IMR-90 (cell line): ENCODE measurements around the gene HDAC7. TPM values are rescaled to one million over a fixed set of nuclear protein-coding genes. Genes with fewer than 3 reads are reported as not detected.

Experiments
- ATAC-seq: fragments of 200-7000 bp; cut with Tn5 transposase; 2 replicates; pipeline ENCODE4 v1.9.1; 2020; ENCODE audit warnings: low read depth, mild to moderate bottlenecking, moderate library complexity
- BruUV-seq: library from RNA; stranded (reverse); fragments of 400-500 nt; replicated peaks from 2 replicates; lab custom pipeline; 2021; lab: Mats Ljungman, UMichigan
- CTCF ChIA-PET: fragments of 300-600 bp; formaldehyde crosslinking; extraction: SDS; loops from one replicate; lab custom pipeline; 2021; ENCODE audit warnings: antibody characterized with exemption; lab: Yijun Ruan, JAX
- POLR2A ChIA-PET: fragments of 300-600 bp; sonication (Branson Sonifier 250); formaldehyde crosslinking; loops from one replicate; lab custom pipeline; 2022; ENCODE audit warnings: antibody characterized with exemption; ENCODE audit not compliant: unreplicated experiment; lab: Charles Lee
- DNase-seq: peaks from one replicate; pipeline ENCODE4 v3.0.0; 2013
- H2AFZ ChIP-seq: replicated peaks from 2 replicates; pipeline ENCODE3; 2013; ENCODE audit warnings: low read length, mild to moderate bottlenecking; ENCODE audit not compliant: poor library complexity
- H2AK5ac ChIP-seq: 2 replicates; pipeline ENCODE4 v1.6.1; 2013; ENCODE audit warnings: low read depth, low read length, inconsistent platforms
- H2AK9ac ChIP-seq: replicated peaks from 2 replicates; pipeline ENCODE3; 2013; ENCODE audit warnings: mild to moderate bottlenecking, low read depth, low read length, moderate library complexity; ENCODE audit not compliant: poor library complexity
- H2BK120ac ChIP-seq: 2 replicates; pipeline ENCODE4 v1.6.1; 2013; ENCODE audit warnings: low read depth, low read length, inconsistent platforms
- H2BK15ac ChIP-seq: 3 replicates; pipeline ENCODE4 v1.6.1; 2013; ENCODE audit warnings: low read depth, low read length, inconsistent platforms
- H2BK20ac ChIP-seq: 2 replicates; pipeline ENCODE4 v1.6.1; 2013; ENCODE audit warnings: low read depth, mild to moderate bottlenecking, inconsistent platforms, low read length, moderate library complexity
- H2BK5ac ChIP-seq: 2 replicates; pipeline ENCODE4 v1.6.1; 2013; ENCODE audit warnings: mild to moderate bottlenecking, low read depth, low read length, inconsistent platforms; ENCODE audit not compliant: poor library complexity, severe bottlenecking
- H3K14ac ChIP-seq: replicated peaks from 2 replicates; pipeline ENCODE4 v1.6.1; 2013; ENCODE audit warnings: low read depth, low read length, inconsistent platforms
- H3K18ac ChIP-seq: 2 replicates; pipeline ENCODE4 v1.6.1; 2013; ENCODE audit warnings: low read depth, low read length, control low read depth
- H3K23ac ChIP-seq: 2 replicates; pipeline ENCODE4 v1.6.1; 2013; ENCODE audit warnings: low read depth, low read length, inconsistent platforms
- H3K27ac ChIP-seq: 2 replicates; pipeline ENCODE4 v1.5.1; 2013; ENCODE audit warnings: mild to moderate bottlenecking, control low read depth, low read length; ENCODE audit not compliant: insufficient read depth
- H3K27me3 ChIP-seq: 2 replicates; pipeline ENCODE4 v1.6.1; 2013; ENCODE audit warnings: low read length; ENCODE audit not compliant: control insufficient read depth, insufficient read depth
- H3K36me3 ChIP-seq: 2 replicates; pipeline ENCODE4 v1.6.1; 2013; ENCODE audit warnings: low read length, mixed read lengths; ENCODE audit not compliant: control insufficient read depth, insufficient read depth
- H3K4ac ChIP-seq: 2 replicates; pipeline ENCODE4 v1.6.1; 2013; ENCODE audit warnings: low read depth, low read length, inconsistent platforms
- H3K4me1 ChIP-seq: 2 replicates; pipeline ENCODE4 v1.6.1; 2013; ENCODE audit warnings: low read length, mixed read lengths; ENCODE audit not compliant: control insufficient read depth, insufficient read depth
- H3K4me2 ChIP-seq: 2 replicates; pipeline ENCODE4 v1.6.1; 2013; ENCODE audit warnings: low read depth, mild to moderate bottlenecking, control low read depth, low read length, moderate library complexity
- H3K4me3 ChIP-seq: 2 replicates; pipeline ENCODE4 v1.5.1; 2013; ENCODE audit warnings: low read depth, mild to moderate bottlenecking, control low read depth, low read length, moderate library complexity; ENCODE audit not compliant: insufficient read depth
- H3K56ac ChIP-seq: 2 replicates; pipeline ENCODE4 v1.6.1; 2013; ENCODE audit warnings: low read length, inconsistent platforms; ENCODE audit not compliant: insufficient read depth; ENCODE audit errors: extremely low read depth
- H3K79me1 ChIP-seq, 2 experiments: 2 replicates each; pipeline ENCODE4 v1.6.1; 2013; ENCODE audit warnings: low read length in 2 of 2, inconsistent platforms in 1 of 2, low read depth in 1 of 2
- H3K9ac ChIP-seq: 2 replicates; pipeline ENCODE4 v1.6.1; 2013; ENCODE audit warnings: low read depth, low read length, control low read depth
- H3K9me1 ChIP-seq: 2 replicates; pipeline ENCODE4 v1.6.1; 2013; ENCODE audit warnings: low read length, inconsistent platforms; ENCODE audit not compliant: insufficient read depth
- H3K9me3 ChIP-seq: 2 replicates; pipeline ENCODE4 v1.6.1; 2013; ENCODE audit warnings: low read length; ENCODE audit not compliant: control insufficient read depth, insufficient read depth
- H4K20me1 ChIP-seq: 2 replicates; pipeline ENCODE4 v1.6.1; 2013; ENCODE audit warnings: low read length, inconsistent platforms; ENCODE audit not compliant: insufficient read depth
- H4K5ac ChIP-seq: 2 replicates; pipeline ENCODE4 v1.6.1; 2013; ENCODE audit warnings: mild to moderate bottlenecking, low read depth, low read length, control low read depth
- H4K8ac ChIP-seq, 2 experiments: 2 replicates each; pipeline ENCODE4 v1.6.1; 2013; ENCODE audit warnings: low read depth in 2 of 2, low read length in 2 of 2, control low read depth in 1 of 2, inconsistent platforms in 1 of 2
- H4K91ac ChIP-seq: 2 replicates; pipeline ENCODE4 v1.6.1; 2013; ENCODE audit warnings: low read depth, low read length, inconsistent platforms; ENCODE audit not compliant: insufficient read depth
- BHLHE40 ChIP-seq: fragments of 150-350 bp; IDR thresholded peaks from 2 replicates; pipeline ENCODE4 v1.6.1; 2016; ENCODE audit warnings: mild to moderate bottlenecking, low read depth, low read length
- CEBPB ChIP-seq: IDR thresholded peaks from 2 replicates; pipeline ENCODE4 v1.6.1; 2012; ENCODE audit warnings: low read depth, low read length, improper control_type of control experiment
- CHD1 ChIP-seq: IDR thresholded peaks from 2 replicates; pipeline ENCODE4 v1.6.1; 2012; ENCODE audit warnings: low read depth, low read length, improper control_type of control experiment
- FOS ChIP-seq: fragments of 150-350 bp; IDR thresholded peaks from 2 replicates; pipeline ENCODE4 v1.6.1; 2016; ENCODE audit warnings: low read depth, low read length
- MAFK ChIP-seq: IDR thresholded peaks from 2 replicates; pipeline ENCODE4 v1.6.1; 2012; ENCODE audit warnings: low read depth, low read length, improper control_type of control experiment
- MAZ ChIP-seq: IDR thresholded peaks from 2 replicates; pipeline ENCODE4 v1.6.1; 2012; ENCODE audit warnings: low read depth, mild to moderate bottlenecking, low read length, improper control_type of control experiment, moderate library complexity, borderline replicate concordance
- MXI1 ChIP-seq: IDR thresholded peaks from 2 replicates; pipeline ENCODE4 v1.6.1; 2012; ENCODE audit warnings: low read depth, mild to moderate bottlenecking, low read length, moderate library complexity, borderline replicate concordance
- NFE2L2 ChIP-seq: fragments of 150-350 bp; IDR thresholded peaks from 2 replicates; pipeline ENCODE4 v1.6.1; 2016; ENCODE audit warnings: low read depth, mild to moderate bottlenecking, low read length
- POLR2A ChIP-seq: IDR thresholded peaks from 2 replicates; pipeline ENCODE4 v1.6.1; 2012; ENCODE audit warnings: mild to moderate bottlenecking, low read depth, low read length
- RAD21 ChIP-seq: IDR thresholded peaks from 2 replicates; pipeline ENCODE4 v1.6.1; 2012; ENCODE audit warnings: low read length, improper control_type of control experiment
- RCOR1 ChIP-seq: IDR thresholded peaks from 2 replicates; pipeline ENCODE4 v1.6.1; 2012; ENCODE audit warnings: mild to moderate bottlenecking, low read length, improper control_type of control experiment; ENCODE audit not compliant: insufficient replicate concordance
- RFX5 ChIP-seq: IDR thresholded peaks from 2 replicates; pipeline ENCODE4 v1.8.0; 2012; ENCODE audit warnings: low read depth, mild to moderate bottlenecking, low read length, moderate library complexity
- SMC3 ChIP-seq: fragments of 150-350 bp; IDR thresholded peaks from 2 replicates; pipeline ENCODE4 v1.6.1; 2016; ENCODE audit warnings: low read depth, mild to moderate bottlenecking, antibody characterized with exemption, low read length, moderate library complexity
- WGBS, 2 experiments: methylation state at CpG; one replicate each; pipeline versions ENCODE4 v1.1.5 to v1.1.7; 2013; ENCODE audit warnings: missing lambda C conversion rate in 2 of 2; ENCODE audit not compliant: insufficient read length in 1 of 2; ENCODE audit errors: extremely low coverage in 2 of 2; 5-methylcytosine and 5-hydroxymethylcytosine counted together
- dilution Hi-C: fragments of 300-500 bp; cut with HindIII; formaldehyde crosslinking; loops from one replicate; pipeline ENCODE4 v1.14.3; 2018; ENCODE audit warnings: low sequenced_read_pairs; ENCODE audit not compliant: unreplicated experiment
- in situ Hi-C: fragments of 300-500 bp; cut with MboI; formaldehyde crosslinking; loops from 3 replicates; pipeline ENCODE4 v1.14.3; 2019; ENCODE audit warnings: low sequenced_read_pairs, inconsistent platforms, mixed read lengths
- intact Hi-C: fragments of 100-400 bp; cut with micrococcal nuclease; formaldehyde crosslinking; loops from 2 replicates; pipeline ENCODE4 v1.10.0; 2022
- polyA plus RNA-seq, 3 experiments: library from polyadenylated mRNA; depleted of rRNA; stranded (reverse); fragments of >200 nt; gene quantifications; 2 replicates each; pipeline ENCODE4 v1.2.3, GENCODE V29; 2012; ENCODE audit warnings: low replicate concordance in 1 of 3
- total RNA-seq: library from RNA; depleted of rRNA; stranded (reverse); fragments of >200 nt; gene quantifications from 2 replicates; pipeline ENCODE4 v1.2.3, GENCODE V29; 2012
- TF ChIP-seq, protein P1 (sequence below): fragments of 150-350 bp; IDR thresholded peaks from 2 replicates; pipeline ENCODE4 v1.6.1; 2016; ENCODE audit warnings: low read depth, mild to moderate bottlenecking, low read length, moderate library complexity, borderline replicate concordance
- TF ChIP-seq, protein P2 (sequence below): fragments of 150-350 bp; IDR thresholded peaks from 2 replicates; pipeline ENCODE4 v1.6.1; 2017; ENCODE audit warnings: mild to moderate bottlenecking, antibody characterized with exemption, low read length, low read depth
- TF ChIP-seq, protein P3 (sequence below): conservative IDR thresholded peaks from 2 replicates; pipeline ENCODE4 v1.5.1; 2012; ENCODE audit warnings: mild to moderate bottlenecking, low read depth, low read length, improper control_type of control experiment

HDAC7 gene
- total and polyA plus RNA-seq, 2 of the 4 experiments (the other 2 are of a cell fraction) = 10.4 to 64.7 TPM

DNA sequence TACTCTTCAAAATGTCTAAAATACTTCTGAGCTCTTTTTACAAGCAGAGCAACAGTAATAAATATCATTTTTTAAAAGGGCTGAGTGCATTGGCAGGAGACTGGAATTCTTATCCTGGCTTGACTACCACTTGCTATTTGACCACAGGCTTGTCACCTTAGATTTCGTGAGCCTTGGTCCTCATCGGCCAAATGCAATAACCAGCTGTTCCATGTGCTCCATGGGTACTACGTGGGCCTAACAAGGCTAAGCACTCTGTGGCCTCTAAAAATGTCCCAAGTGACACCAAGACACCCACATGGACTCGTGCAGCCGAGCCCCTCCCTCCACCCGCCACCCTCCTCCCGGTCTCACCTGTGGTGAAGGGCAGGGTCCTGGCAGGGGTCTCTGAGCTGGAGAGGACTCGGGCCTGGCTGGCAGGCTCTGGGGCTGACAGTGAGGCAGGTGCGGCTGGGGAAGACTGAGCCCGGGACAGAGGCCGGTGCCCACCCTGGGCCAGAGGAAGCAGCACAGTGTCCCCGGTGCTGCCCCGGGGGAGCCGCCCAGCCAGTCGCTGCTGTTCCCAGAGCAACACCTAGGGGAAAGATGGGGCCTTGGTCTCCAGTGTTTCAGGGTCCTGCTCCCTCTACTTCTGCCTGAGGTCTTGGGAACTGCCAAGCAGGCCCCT is 26.6 kb downstream of the HDAC7 start:
- Histone ChIP-seq H3K56ac (no peak overlapping the region), H3K4ac (no peak overlapping the region), H3K18ac (no peak overlapping the region), H3K4me3 (no peak overlapping the region), H4K20me1 (peaks cover 16% of the 10 kb centered on the region), H3K9ac (no peak overlapping the region), H4K91ac (no peak overlapping the region), H2BK15ac (no peak overlapping the region), H3K9me1 (no peaks in the 10 kb centered on the region), H2BK5ac (no peak overlapping the region), H4K8ac (no peak overlapping the region), H3K79me1 (peaks cover 7 to 27% of the 10 kb centered on the region in 2 experiments), H3K23ac (no peak overlapping the region), H4K5ac (no peak overlapping the region), H3K4me1 (no peaks in the 10 kb centered on the region), H2AK5ac (no peak overlapping the region), H3K14ac (no peak overlapping the region), H3K9me3 (no peaks in the 10 kb centered on the region), H2AK9ac (no peak overlapping the region), H2BK120ac (no peak overlapping the region), H3K4me2 (no peak overlapping the region), H3K27me3 (no peaks in the 10 kb centered on the region), H2BK20ac (no peak overlapping the region), H3K27ac (no peak overlapping the region), H2AFZ (no peak overlapping the region), H3K36me3 (peaks cover 82% of the 10 kb centered on the region)
- intact Hi-C loops (no loop called here), in situ Hi-C loops (no loop called here), dilution Hi-C loops (no loop called here)
- BruUV-seq = no TSS peak
- POLR2A ChIA-PET = no interaction called here
- CTCF ChIA-PET = interaction anchor here (1.3 kb wide), 1 partner anchor 44 kb away, joined by 4 read pairs; no protein-coding TSS in a partner anchor
- 94% methylated on average over 6 of the region's 15 CpGs; no CpG with 5 or more reads in 1 of the 2 experiments for WGBS, 2 experiments
- TF ChIP-seq, protein P1, sequence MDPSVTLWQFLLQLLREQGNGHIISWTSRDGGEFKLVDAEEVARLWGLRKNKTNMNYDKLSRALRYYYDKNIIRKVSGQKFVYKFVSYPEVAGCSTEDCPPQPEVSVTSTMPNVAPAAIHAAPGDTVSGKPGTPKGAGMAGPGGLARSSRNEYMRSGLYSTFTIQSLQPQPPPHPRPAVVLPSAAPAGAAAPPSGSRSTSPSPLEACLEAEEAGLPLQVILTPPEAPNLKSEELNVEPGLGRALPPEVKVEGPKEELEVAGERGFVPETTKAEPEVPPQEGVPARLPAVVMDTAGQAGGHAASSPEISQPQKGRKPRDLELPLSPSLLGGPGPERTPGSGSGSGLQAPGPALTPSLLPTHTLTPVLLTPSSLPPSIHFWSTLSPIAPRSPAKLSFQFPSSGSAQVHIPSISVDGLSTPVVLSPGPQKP = no peak
- no peak for TF ChIP-seq CHD1
- TF ChIP-seq CEBPB = no peak
- no peak for TF ChIP-seq BHLHE40
- no peak for TF ChIP-seq RFX5
- no peak for TF ChIP-seq MAZ
- TF ChIP-seq, protein P2, sequence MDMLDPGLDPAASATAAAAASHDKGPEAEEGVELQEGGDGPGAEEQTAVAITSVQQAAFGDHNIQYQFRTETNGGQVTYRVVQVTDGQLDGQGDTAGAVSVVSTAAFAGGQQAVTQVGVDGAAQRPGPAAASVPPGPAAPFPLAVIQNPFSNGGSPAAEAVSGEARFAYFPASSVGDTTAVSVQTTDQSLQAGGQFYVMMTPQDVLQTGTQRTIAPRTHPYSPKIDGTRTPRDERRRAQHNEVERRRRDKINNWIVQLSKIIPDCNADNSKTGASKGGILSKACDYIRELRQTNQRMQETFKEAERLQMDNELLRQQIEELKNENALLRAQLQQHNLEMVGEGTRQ = no peak
- TF ChIP-seq SMC3 = no peak
- no peak for TF ChIP-seq POLR2A
- TF ChIP-seq RCOR1 = no peak
- no peak for TF ChIP-seq MAFK
- TF ChIP-seq MXI1 = no peak
- TF ChIP-seq RAD21 = no peak
- TF ChIP-seq, protein P3, sequence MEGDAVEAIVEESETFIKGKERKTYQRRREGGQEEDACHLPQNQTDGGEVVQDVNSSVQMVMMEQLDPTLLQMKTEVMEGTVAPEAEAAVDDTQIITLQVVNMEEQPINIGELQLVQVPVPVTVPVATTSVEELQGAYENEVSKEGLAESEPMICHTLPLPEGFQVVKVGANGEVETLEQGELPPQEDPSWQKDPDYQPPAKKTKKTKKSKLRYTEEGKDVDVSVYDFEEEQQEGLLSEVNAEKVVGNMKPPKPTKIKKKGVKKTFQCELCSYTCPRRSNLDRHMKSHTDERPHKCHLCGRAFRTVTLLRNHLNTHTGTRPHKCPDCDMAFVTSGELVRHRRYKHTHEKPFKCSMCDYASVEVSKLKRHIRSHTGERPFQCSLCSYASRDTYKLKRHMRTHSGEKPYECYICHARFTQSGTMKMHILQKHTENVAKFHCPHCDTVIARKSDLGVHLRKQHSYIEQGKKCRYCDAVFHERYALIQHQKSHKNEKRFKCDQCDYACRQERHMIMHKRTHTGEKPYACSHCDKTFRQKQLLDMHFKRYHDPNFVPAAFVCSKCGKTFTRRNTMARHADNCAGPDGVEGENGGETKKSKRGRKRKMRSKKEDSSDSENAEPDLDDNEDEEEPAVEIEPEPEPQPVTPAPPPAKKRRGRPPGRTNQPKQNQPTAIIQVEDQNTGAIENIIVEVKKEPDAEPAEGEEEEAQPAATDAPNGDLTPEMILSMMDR = no peak
- no peak for TF ChIP-seq FOS
- TF ChIP-seq NFE2L2 = no peak
- no peak for DNase-seq
- no peak for ATAC-seq
